Prostate gland (tissue), 2 donors: Measurements from ENCODE around the gene IMMP2L.

Experiments
- POLR2A ChIP-seq: fragments of 450-650 bp; IDR thresholded peaks from one replicate; pipeline ENCODE4 v1.6.1; 2016; ENCODE audit warnings: antibody characterized with exemption, mild to moderate bottlenecking
- TF ChIP-seq, protein P1 (sequence below), 4 experiments: fragments of 200-600 bp in 2 of 4; fragments of 450-650 bp in 2 of 4; sonication (generic) in 2 of 4; IDR thresholded peaks; 1 replicate in 3 of 4; 2 replicates in 1 of 4; pipeline ENCODE4 v1.5.1; 2016 to 2019; ENCODE audit warnings: antibody characterized with exemption in 4 of 4, mild to moderate bottlenecking in 2 of 4, moderate library complexity in 2 of 4

DNA sequence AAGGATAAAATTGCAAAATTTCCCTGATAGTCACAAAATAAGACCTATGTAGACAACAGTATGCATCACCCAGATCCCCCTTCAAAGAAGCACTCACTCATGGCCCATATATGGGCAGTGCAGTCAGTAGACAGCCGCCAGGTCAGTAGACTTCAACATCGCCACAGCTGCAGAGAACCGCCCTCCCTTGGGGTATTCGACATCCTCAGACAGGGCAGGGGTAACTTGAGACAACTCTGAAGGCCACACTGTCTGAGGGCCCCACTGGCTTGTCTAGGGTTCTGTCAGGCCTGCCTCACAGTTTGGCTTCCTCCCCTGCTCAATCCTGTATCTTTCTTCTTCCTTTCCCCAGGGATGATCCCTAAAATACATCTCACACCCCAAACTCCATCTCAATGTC lies 172.3 kb downstream of the IMMP2L start:
- TF ChIP-seq, protein P1, sequence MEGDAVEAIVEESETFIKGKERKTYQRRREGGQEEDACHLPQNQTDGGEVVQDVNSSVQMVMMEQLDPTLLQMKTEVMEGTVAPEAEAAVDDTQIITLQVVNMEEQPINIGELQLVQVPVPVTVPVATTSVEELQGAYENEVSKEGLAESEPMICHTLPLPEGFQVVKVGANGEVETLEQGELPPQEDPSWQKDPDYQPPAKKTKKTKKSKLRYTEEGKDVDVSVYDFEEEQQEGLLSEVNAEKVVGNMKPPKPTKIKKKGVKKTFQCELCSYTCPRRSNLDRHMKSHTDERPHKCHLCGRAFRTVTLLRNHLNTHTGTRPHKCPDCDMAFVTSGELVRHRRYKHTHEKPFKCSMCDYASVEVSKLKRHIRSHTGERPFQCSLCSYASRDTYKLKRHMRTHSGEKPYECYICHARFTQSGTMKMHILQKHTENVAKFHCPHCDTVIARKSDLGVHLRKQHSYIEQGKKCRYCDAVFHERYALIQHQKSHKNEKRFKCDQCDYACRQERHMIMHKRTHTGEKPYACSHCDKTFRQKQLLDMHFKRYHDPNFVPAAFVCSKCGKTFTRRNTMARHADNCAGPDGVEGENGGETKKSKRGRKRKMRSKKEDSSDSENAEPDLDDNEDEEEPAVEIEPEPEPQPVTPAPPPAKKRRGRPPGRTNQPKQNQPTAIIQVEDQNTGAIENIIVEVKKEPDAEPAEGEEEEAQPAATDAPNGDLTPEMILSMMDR (IDR thresholded peaks at IDR 0.05): no peak
- no peak for TF ChIP-seq POLR2A
